ENCODE data around the gene ARL2BP. TPM values are rescaled to one million over a fixed set of nuclear protein-coding genes. Genes with fewer than 3 reads are reported as not detected.
A peak's percentile ranks its signal among the peaks of the same experiment; 100 is the strongest.

ARL2BP gene
- total and polyA plus RNA-seq, 9 of the 15 experiments (the other 6 are each of a cell fraction or from before 2014, with no cell fraction given) = 16.7 to 41.8 (median 27.2) TPM

DNA sequence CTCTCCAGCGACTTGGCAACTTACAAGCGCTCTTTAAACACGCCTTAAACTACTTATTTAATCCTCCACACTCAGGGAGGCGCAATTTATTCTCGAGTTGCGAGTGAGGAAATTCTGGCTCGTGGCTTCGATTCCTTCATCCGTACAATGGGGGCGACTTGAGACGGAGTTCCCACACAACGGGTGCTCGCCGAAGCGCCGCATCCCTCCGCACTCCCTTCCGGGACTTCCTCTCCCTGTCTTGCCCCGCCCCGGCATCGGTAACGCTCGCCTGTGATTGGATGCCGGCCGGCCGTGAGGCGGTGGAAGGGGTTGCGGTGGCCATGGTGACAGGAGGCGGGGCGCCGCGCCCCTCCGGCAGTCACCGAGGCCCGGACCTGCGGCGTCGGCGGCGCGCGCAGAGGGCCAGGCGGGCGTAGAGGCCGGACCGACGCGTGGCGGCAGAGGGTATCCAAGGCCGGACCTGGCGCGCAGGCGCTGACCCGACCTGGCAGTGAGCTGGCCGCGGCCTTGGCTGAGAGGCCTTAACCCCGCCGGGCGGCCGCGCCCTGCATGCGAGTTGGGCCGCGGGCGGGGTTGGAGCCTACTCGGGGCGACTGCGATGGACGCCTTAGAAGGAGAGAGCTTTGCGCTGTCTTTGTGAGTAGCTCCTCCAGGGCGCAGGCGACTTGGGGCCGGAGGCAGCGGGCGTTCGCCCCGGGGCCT lies at the start of gene ARL2BP (continued):
- TF ChIP-seq ZNF3 (CRISPR knock-in tag; IDR thresholded peaks at IDR 0.05) = no peak
- TF ChIP-seq, protein P1, sequence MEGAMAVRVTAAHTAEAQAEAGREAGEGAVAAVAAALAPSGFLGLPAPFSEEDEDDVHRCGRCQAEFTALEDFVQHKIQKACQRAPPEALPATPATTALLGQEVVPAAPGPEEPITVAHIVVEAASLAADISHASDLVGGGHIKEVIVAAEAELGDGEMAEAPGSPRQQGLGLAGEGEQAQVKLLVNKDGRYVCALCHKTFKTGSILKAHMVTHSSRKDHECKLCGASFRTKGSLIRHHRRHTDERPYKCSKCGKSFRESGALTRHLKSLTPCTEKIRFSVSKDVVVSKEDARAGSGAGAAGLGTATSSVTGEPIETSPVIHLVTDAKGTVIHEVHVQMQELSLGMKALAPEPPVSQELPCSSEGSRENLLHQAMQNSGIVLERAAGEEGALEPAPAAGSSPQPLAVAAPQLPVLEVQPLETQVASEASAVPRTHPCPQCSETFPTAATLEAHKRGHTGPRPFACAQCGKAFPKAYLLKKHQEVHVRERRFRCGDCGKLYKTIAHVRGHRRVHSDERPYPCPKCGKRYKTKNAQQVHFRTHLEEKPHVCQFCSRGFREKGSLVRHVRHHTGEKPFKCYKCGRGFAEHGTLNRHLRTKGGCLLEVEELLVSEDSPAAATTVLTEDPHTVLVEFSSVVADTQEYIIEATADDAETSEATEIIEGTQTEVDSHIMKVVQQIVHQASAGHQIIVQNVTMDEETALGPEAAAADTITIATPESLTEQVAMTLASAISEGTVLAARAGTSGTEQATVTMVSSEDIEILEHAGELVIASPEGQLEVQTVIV (CRISPR knock-in tag; IDR thresholded peaks at IDR 0.05; ENCODE audit: borderline replicate concordance) = no peak
- TF ChIP-seq, protein P2, sequence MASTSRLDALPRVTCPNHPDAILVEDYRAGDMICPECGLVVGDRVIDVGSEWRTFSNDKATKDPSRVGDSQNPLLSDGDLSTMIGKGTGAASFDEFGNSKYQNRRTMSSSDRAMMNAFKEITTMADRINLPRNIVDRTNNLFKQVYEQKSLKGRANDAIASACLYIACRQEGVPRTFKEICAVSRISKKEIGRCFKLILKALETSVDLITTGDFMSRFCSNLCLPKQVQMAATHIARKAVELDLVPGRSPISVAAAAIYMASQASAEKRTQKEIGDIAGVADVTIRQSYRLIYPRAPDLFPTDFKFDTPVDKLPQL (IDR thresholded peaks at IDR 0.05; ENCODE audit: extremely low read depth, insufficient read length) = no peak
- 0 out of 2 replicates have a peak, but pooled peaks have one; percentile 11 for TF ChIP-seq POLR2AphosphoS5 (IDR thresholded peaks at IDR 0.05; ENCODE audit: control insufficient read depth, insufficient read depth, low read depth, low read length)
- TF ChIP-seq CBFA2T3 (IDR thresholded peaks at IDR 0.05) = no peak
- TF ChIP-seq CEBPB (tag; IDR thresholded peaks at IDR 0.05) = no peak
- TF ChIP-seq, protein P3, sequence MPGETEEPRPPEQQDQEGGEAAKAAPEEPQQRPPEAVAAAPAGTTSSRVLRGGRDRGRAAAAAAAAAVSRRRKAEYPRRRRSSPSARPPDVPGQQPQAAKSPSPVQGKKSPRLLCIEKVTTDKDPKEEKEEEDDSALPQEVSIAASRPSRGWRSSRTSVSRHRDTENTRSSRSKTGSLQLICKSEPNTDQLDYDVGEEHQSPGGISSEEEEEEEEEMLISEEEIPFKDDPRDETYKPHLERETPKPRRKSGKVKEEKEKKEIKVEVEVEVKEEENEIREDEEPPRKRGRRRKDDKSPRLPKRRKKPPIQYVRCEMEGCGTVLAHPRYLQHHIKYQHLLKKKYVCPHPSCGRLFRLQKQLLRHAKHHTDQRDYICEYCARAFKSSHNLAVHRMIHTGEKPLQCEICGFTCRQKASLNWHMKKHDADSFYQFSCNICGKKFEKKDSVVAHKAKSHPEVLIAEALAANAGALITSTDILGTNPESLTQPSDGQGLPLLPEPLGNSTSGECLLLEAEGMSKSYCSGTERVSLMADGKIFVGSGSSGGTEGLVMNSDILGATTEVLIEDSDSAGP (CRISPR knock-in tag; IDR thresholded peaks at IDR 0.05) = no peak
- no peak for TF ChIP-seq ZNF644 (tag; IDR thresholded peaks at IDR 0.05; ENCODE audit: low read depth)
- TF ChIP-seq ZNF324 (CRISPR knock-in tag; IDR thresholded peaks at IDR 0.05) = no peak
- TF ChIP-seq, protein P4, sequence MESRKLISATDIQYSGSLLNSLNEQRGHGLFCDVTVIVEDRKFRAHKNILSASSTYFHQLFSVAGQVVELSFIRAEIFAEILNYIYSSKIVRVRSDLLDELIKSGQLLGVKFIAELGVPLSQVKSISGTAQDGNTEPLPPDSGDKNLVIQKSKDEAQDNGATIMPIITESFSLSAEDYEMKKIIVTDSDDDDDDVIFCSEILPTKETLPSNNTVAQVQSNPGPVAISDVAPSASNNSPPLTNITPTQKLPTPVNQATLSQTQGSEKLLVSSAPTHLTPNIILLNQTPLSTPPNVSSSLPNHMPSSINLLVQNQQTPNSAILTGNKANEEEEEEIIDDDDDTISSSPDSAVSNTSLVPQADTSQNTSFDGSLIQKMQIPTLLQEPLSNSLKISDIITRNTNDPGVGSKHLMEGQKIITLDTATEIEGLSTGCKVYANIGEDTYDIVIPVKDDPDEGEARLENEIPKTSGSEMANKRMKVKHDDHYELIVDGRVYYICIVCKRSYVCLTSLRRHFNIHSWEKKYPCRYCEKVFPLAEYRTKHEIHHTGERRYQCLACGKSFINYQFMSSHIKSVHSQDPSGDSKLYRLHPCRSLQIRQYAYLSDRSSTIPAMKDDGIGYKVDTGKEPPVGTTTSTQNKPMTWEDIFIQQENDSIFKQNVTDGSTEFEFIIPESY (CRISPR knock-in tag; IDR thresholded peaks at IDR 0.05) = no peak; the same call in 1 of the 2 replicates
- TF ChIP-seq, protein P5, sequence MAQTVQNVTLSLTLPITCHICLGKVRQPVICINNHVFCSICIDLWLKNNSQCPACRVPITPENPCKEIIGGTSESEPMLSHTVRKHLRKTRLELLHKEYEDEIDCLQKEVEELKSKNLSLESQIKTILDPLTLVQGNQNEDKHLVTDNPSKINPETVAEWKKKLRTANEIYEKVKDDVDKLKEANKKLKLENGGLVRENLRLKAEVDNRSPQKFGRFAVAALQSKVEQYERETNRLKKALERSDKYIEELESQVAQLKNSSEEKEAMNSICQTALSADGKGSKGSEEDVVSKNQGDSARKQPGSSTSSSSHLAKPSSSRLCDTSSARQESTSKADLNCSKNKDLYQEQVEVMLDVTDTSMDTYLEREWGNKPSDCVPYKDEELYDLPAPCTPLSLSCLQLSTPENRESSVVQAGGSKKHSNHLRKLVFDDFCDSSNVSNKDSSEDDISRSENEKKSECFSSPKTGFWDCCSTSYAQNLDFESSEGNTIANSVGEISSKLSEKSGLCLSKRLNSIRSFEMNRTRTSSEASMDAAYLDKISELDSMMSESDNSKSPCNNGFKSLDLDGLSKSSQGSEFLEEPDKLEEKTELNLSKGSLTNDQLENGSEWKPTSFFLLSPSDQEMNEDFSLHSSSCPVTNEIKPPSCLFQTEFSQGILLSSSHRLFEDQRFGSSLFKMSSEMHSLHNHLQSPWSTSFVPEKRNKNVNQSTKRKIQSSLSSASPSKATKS (CRISPR knock-in tag; IDR thresholded peaks at IDR 0.05) = no peak
- peak; percentile 56 for TF ChIP-seq POLR2B (IDR thresholded peaks at IDR 0.05; ENCODE audit: low read depth, partially characterized antibody)
- no peak for TF ChIP-seq NCOR1 (IDR thresholded peaks at IDR 0.05)
- TF ChIP-seq, protein P6, sequence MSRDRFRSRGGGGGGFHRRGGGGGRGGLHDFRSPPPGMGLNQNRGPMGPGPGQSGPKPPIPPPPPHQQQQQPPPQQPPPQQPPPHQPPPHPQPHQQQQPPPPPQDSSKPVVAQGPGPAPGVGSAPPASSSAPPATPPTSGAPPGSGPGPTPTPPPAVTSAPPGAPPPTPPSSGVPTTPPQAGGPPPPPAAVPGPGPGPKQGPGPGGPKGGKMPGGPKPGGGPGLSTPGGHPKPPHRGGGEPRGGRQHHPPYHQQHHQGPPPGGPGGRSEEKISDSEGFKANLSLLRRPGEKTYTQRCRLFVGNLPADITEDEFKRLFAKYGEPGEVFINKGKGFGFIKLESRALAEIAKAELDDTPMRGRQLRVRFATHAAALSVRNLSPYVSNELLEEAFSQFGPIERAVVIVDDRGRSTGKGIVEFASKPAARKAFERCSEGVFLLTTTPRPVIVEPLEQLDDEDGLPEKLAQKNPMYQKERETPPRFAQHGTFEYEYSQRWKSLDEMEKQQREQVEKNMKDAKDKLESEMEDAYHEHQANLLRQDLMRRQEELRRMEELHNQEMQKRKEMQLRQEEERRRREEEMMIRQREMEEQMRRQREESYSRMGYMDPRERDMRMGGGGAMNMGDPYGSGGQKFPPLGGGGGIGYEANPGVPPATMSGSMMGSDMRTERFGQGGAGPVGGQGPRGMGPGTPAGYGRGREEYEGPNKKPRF (IDR thresholded peaks at IDR 0.05; ENCODE audit: low read depth, low read length) = no peak
- no peak for TF ChIP-seq CBX2 (IDR thresholded peaks at IDR 0.05; ENCODE audit: insufficient read depth, low read length, poor library complexity, severe bottlenecking)

Data from K562 (cell line).